Pancreas (tissue), 10 donors: ENCODE results near the gene CBFA2T2. TPM values are rescaled to one million over a fixed set of nuclear protein-coding genes. Genes with fewer than 3 reads are reported as not detected.
A peak's percentile ranks its signal among the peaks of the same experiment; 100 is the strongest.

Experiments used
- ATAC-seq, 4 donors: fragments of 200-7000 bp; cut with Tn5 transposase; one replicate each; pipeline versions ENCODE4 v1.8.0 to v1.9.1; 2020; ENCODE audit warnings: mild to moderate bottlenecking in 4 of 4, moderate library complexity in 4 of 4
- DNase-seq, 6 donors: peaks; one replicate each; pipeline ENCODE4 v3.0.0-alpha.2; 2020
- FAIRE-seq: peaks from 2 replicates; lab custom pipeline; 2012; peaks lifted over from hg19 to GRCh38; lab: Jason Lieb, UNC
- H3K27ac ChIP-seq, 4 donors: fragments of 200-600 bp; sonication (generic); 1 replicate in 3 of 4; 2 replicates in 1 of 4; pipeline versions ENCODE4 v1.5.0 to v1.8.0; 2020
- H3K27me3 ChIP-seq, 4 donors: fragments of 200-600 bp; one replicate each; pipeline ENCODE4 v1.8.0; 2021
- H3K36me3 ChIP-seq, 3 donors: fragments of 200-600 bp; sonication (generic) in 1 of 3; one replicate each; pipeline versions ENCODE4 v1.5.0 to v1.8.0; 2020 to 2021
- H3K4me1 ChIP-seq, 3 donors: fragments of 200-600 bp; one replicate each; pipeline ENCODE4 v1.8.0; 2021
- H3K4me3 ChIP-seq, 4 donors: fragments of 200-600 bp; sonication (generic) in 2 of 4; one replicate each; pipeline versions ENCODE4 v1.5.0 to v1.8.0; 2020 to 2021
- H3K9me3 ChIP-seq, 4 donors: fragments of 200-600 bp; one replicate each; pipeline ENCODE4 v1.8.0; 2021
- WGBS, 2 donors: extraction: QIAGEN DNeasy Blood & Tissue Kit; methylation state at CpG; one replicate each; pipeline ENCODE4 v1.1.7; 2013; 5-methylcytosine and 5-hydroxymethylcytosine counted together
- intact Hi-C, 3 donors: fragments of 100-400 bp; cut with DNase I; formaldehyde crosslinking; loops; one replicate each; pipeline versions ENCODE4 v1.11.1 to v1.14.2; 2022
- polyA plus RNA-seq, 2 donors: library from polyadenylated mRNA; stranded (reverse); fragments of 200-250 nt; gene quantifications; one replicate each; pipeline ENCODE4 v1.2.3, GENCODE V29; 2013
- total RNA-seq, 6 donors: library from RNA; stranded (reverse); fragmentation: NEBNext Ultra II Directional in 4 of 6; extraction: Animal tissue kit (Norgen Biotek cat#: 25700) in 4 of 6; gene quantifications; one replicate each; pipeline versions ENCODE4 v1.2.1 to v1.2.4, GENCODE V29; 2021 to 2023
- TF ChIP-seq, protein P1 (sequence below), 4 donors: fragments of 200-600 bp; sonication (generic) in 3 of 4; IDR thresholded peaks; one replicate each; pipeline versions ENCODE4 v1.5.0 to v1.8.0; 2021; ENCODE audit warnings: antibody characterized with exemption in 4 of 4
- donor health status: healthy with polysubstance abuse.
- donor health status: DM: no; HTN: no; CAD: no; lungs with moderate emphysema.
- donor health status: DM: no; HTN: no; CAD: no.
- donor health status: control.
- donor health status: control.
- donor health status: Bipolar disorder and iron deficiency.
- donor health status: DM: yes; HTN: yes; CAD: no.
- donor health status: DM: no; HTN: no; CAD: no.
- donor health status: DM: no; HTN: no; CAD: no.
- donor health status: DM: yes; HTN: yes; CAD: no.

The CBFA2T2 gene
- total and polyA plus RNA-seq, 8 donors: 4.7 to 11.6 (median 7.5) TPM

DNA sequence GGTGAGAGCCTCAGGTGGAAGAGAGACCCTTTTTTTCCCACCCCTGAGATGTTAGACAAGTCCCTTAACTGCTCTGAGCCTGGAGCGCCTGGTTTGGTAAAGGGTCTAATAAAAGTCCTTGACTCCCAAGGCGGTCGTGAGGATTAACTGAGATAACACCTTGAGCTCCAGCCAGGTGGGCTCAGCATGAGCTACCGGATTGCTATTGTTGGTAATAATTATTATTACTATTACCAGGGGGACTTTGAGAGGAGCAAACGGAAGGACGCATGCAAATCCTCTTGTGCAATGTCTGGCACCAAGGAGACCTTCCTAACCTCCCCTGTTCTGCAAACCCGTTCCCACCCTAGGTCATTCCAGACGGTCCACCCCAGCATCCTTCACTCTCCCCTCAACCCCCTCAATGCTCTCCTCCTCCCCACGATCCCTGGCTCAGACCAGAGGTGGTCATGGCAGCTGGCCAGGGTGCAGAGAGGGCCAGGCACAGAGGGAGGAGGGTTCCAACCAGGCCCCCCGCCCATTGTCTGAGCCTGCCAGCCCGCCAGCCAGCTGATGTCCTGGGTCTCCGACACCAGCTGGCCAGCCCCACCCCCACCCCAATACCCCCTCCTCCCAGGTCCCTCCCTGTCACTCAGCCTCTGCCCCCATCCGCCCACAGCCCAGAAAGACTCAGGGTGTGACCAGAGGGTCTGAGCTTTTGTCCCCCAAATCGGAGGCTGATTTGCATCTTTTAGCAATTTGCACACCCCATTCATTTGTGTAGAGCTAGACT, 14.3 kb upstream of the CBFA2T2 start:
- DNase-seq (peak in 1 of 6 donors; percentile 60), FAIRE-seq (no peak), ATAC-seq (no peak)
- intact Hi-C loops: no loop called here
- Histone ChIP-seq H3K36me3 (no peaks in the 10 kb centered on the region), H3K27ac (no peak overlapping the region), H3K4me3 (no peak overlapping the region), H3K27me3 (no peaks in the 10 kb centered on the region), H3K9me3 (no peaks in the 10 kb centered on the region), H3K4me1 (no peaks in the 10 kb centered on the region)
- TF ChIP-seq, protein P1, sequence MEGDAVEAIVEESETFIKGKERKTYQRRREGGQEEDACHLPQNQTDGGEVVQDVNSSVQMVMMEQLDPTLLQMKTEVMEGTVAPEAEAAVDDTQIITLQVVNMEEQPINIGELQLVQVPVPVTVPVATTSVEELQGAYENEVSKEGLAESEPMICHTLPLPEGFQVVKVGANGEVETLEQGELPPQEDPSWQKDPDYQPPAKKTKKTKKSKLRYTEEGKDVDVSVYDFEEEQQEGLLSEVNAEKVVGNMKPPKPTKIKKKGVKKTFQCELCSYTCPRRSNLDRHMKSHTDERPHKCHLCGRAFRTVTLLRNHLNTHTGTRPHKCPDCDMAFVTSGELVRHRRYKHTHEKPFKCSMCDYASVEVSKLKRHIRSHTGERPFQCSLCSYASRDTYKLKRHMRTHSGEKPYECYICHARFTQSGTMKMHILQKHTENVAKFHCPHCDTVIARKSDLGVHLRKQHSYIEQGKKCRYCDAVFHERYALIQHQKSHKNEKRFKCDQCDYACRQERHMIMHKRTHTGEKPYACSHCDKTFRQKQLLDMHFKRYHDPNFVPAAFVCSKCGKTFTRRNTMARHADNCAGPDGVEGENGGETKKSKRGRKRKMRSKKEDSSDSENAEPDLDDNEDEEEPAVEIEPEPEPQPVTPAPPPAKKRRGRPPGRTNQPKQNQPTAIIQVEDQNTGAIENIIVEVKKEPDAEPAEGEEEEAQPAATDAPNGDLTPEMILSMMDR (IDR thresholded peaks at IDR 0.05): no peak
- 68 to 72% methylated on average over 13 to 14 of the region's 14 CpGs for WGBS, 2 donors

DNA sequence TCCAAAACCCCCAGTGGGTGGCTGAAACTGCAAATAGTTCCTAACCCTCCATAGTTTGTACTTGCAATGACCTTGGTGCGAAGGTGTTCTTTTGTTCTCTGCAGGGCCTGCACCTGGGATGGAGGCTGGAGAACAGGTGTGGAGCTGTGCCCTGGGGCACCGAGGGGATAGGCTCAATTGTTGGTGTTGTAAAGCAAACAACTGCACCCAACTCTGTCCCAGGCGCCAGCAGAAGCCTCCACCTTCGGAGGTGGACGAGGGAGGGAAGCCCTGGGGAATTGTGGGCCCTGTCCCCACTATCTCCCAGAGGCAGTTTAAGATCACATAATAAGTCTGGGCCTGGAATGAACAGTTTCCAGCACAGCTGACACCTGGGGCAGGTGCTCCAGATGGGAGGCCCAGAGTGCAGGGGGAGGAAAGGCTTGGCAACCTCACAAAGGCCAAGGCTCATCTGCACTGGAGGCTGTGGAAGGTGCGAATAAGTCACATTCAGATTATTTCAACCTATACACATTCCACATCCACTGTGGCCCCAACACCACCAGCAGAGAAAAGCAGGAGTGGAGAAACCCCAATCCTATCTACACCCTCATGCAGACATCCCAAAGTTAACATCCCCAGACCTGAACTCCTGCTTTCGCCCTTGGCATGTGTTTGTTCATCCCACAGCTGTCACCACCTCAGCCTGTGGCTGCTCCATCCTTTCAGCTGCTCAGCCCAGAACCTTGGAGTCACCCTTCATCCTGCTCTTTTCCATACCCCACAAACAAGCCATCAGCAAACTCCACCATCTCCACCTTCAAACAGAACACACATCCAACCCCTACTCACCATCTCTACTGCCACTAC, 12.3 kb upstream of the CBFA2T2 start:
- intact Hi-C loops: no loop called here
- Histone ChIP-seq H3K4me3 (no peak overlapping the region), H3K36me3 (no peaks in the 10 kb centered on the region), H3K27ac (no peak overlapping the region), H3K27me3 (no peaks in the 10 kb centered on the region), H3K4me1 (no peaks in the 10 kb centered on the region), H3K9me3 (no peaks in the 10 kb centered on the region)
- ATAC-seq (peak in 2 of 4 donors; percentile 52 to 59), FAIRE-seq (no peak), DNase-seq (no peak)
- TF ChIP-seq, protein P1 (IDR thresholded peaks at IDR 0.05): no peak
- 58 to 67% methylated on average over 7 of the region's 7 CpGs for WGBS, 2 donors

DNA sequence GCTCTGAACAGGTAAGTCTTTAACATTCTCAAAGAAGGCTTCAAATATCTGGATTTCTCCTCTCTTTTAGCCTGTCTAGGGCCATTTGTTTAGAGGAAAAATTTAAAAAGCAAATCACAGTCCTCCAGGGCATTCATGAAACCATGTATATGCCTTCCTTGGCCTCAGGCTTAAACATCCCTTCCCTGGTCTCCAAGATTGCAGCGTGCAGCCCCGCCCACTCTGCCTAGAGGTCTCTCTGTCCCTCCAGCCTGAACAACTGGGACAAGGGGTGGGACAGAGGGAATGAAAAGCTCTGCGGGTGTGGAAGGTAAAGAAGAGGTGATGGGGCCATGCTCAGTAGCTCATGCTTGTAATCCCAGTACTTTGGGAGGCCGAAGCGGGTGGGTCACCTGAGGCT, 9.8 kb upstream of the CBFA2T2 start:
- DNase-seq: no peak

DNA sequence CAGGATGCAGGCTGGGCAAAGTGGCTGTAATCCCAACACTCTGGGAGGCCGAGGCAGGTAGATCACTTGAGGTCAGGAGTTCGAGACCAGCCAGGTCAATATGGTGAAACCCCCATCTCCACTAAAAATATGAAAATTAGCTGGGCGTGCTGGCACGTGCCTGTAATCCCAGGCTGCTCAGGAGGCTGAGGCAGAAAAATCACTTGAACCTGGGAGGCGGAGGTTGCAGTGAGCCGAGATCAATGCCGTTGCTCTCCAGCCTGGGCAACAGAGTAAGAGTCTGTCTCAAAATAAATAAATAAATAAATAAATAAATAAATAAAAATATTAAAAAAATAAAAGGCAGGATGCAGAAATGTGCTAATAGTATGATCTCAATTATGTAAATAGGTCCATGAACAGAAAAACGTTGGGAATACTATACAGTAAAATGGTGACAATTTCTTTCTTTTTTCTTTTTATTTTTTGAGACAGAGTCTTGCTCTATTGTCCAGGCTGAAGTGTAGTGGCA, 8.4 kb upstream of the CBFA2T2 start:
- Histone ChIP-seq H3K36me3 (no peaks in the 10 kb centered on the region), H3K27me3 (no peaks in the 10 kb centered on the region), H3K4me1 (no peaks in the 10 kb centered on the region), H3K9me3 (no peaks in the 10 kb centered on the region), H3K27ac (no peak overlapping the region), H3K4me3 (no peak overlapping the region)
- 86 to 91% methylated on average over 8 of the region's 8 CpGs for WGBS, 2 donors
- TF ChIP-seq, protein P1 (IDR thresholded peaks at IDR 0.05): no peak
- DNase-seq: no peak
- intact Hi-C loops: no loop called here
- no peak for FAIRE-seq
- ATAC-seq: no peak

More for the DNA sequence above, 9.8 kb upstream of the CBFA2T2 start:
- Histone ChIP-seq H3K4me1 (no peaks in the 10 kb centered on the region), H3K36me3 (no peaks in the 10 kb centered on the region), H3K4me3 (no peak overlapping the region), H3K27me3 (no peaks in the 10 kb centered on the region), H3K9me3 (no peaks in the 10 kb centered on the region), H3K27ac (no peak overlapping the region)
- ATAC-seq: no peak
- no peak for FAIRE-seq
- WGBS, 2 donors: 93 to 99% methylated on average over 5 of the region's 5 CpGs
- TF ChIP-seq, protein P1 (IDR thresholded peaks at IDR 0.05): no peak
- intact Hi-C loops: no loop called here
